GM18511 (cell line): Measurements from ENCODE around the gene FAM234A.

Experiments
- ATAC-seq: cut with Tn5 transposase; IDR thresholded peaks from one replicate; pipeline ENCODE4 v1.9.1; 2021; ENCODE audit warnings: mild to moderate bottlenecking, moderate library complexity; ENCODE audit not compliant: unreplicated experiment

Gene FAM234A

GRCh38 chr16:280552-280951, 45.9 kb downstream of the FAM234A start, which contains the start of gene ARHGDIG:
Gene ARHGDIG, plus strand, starts transcription at chr16:280591. Its CDS starts 90 bp downstream, at chr16:280681.
- ATAC-seq = no peak

- ATAC-seq = no peak
Measured at GRCh38 chr16:280991-281659, 46.5 kb downstream of the FAM234A start.

- ATAC-seq = no peak
Measured at GRCh38 chr16:281660-282255, 47.1 kb downstream of the FAM234A start.

DNA sequence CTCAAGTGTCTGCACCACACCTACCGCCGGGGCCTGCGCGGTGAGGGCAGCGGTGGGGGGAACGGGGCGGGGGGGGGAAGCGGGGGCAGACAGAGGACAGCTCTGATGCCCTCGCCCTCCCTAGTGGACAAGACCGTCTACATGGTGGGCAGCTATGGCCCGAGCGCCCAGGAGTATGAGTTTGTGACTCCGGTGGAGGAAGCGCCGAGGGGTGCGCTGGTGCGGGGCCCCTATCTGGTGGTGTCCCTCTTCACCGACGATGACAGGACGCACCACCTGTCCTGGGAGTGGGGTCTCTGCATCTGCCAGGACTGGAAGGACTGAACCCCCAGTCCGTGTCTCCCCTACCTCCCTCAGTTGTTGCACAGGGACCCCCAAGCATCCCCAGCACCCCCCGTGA, 47.9 kb downstream of the FAM234A start:
- no peak for ATAC-seq

GRCh38 chr16:283033-283805, 48.6 kb downstream of the FAM234A start, which contains the start of gene PDIA2:
Gene PDIA2, plus strand, starts transcription at chr16:283164. Its CDS starts 6 bp downstream, at chr16:283170.
- no peak for ATAC-seq

DNA sequence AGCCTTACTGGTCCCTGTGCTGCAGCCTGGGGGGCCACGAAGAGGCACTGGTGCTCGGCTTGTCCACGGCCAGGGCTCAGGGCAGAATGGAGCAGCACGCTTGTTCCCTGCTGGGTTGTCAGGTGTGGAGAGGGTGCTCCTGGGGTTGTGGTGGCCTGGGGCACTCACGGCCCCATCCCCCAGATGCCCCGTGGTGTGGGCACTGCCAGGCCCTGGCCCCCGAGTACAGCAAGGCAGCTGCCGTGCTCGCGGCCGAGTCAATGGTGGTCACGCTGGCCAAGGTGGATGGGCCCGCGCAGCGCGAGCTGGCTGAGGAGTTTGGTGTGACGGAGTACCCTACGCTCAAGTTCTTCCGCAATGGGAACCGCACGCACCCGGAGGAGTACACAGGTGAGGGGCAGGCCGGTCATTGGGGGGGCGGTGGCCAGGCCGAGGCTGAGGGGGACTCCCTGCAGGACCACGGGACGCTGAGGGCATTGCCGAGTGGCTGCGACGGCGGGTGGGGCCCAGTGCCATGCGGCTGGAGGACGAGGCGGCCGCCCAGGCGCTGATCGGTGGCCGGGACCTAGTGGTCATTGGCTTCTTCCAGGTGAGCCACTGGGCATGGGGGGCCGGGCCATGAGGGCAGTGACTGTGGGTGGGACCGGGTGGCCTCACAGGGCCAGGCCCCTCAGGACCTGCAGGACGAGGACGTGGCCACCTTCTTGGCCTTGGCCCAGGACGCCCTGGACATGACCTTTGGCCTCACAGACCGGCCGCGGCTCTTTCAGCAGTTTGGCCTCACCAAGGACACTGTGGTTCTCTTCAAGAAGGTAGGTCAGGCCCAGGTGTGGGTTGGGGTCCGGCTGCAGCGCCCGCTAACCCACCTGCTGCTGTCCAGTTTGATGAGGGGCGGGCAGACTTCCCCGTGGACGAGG, 49.8 kb downstream of the FAM234A start:
- ATAC-seq = no peak

- ATAC-seq = no peak
Measured at GRCh38 chr16:285146-286055, 50.8 kb downstream of the FAM234A start.

GRCh38 chr16:286491-287297, 52.1 kb downstream of the FAM234A start:
- ATAC-seq = no peak

DNA sequence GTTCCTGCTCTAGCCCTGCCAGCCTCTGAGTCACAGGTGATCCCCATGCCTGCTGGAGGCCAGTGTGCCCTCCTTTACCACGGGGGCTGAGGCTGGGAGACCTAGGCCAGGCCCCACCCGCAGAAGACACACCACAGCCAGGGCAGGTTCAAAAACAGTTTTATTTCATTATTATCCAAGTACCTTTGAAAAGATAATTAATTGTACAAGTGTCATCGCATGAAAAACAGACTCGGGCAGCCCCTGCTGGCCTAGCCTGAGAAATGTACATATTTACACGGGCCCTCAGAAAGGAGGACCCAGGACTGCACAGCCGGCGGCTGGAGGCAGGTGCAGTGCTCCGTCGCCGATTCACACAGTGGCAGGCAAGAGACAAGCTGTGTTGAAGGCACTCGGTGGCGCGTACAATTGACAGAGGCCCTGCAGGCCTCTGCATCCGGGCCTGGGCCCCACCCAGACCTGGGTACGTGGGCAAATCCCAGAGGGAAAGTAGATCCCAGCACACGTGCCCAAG, 52.7 kb downstream of the FAM234A start:
- ATAC-seq = no peak

DNA sequence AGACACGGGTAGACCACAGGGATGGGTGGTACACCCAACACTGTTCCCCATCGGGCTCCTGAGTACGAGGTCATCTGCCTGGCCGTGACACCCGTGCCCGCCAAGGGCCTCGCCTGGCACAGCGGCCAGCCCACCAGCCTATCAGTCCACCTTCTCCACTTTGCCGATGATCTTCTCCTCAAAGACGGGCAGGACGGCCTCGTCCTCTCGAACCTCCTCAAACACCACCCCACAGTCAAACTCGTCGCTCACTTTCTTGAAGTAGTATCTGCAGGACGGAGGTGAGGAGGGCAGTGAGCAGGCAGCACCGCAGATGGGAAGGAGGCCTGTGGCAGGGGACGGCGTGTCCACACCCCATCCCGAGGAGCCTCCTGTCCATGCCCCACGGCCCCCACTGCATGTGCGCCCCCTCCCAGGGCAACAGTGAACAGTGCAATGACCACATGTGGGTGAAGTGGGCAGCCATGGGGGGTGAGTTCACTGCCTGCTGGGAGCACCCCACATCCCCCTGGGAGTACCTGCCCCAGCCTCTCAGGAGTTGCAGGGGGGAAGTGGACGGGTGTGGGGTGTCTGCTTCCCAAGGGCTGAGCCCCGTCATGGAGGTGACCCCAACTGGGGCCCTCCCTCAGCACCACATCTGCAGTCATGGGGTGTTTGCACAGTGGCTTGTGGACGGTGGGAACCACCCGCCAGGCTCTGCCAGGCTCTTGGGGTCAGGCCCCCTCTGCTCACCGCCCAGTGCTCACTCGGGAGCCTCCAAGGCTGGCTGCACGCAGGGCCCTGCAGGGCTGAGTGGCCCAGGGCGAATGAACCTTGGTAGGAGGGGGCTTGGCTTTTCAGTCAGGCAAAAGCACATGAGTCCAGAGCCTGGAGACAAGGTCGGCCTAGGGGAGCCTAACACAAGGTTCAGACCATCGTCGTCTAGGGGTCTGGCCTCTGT, 53.6 kb downstream of the FAM234A start:
- no peak for ATAC-seq

- no peak for ATAC-seq
Measured at GRCh38 chr16:289395-289997, 54.9 kb downstream of the FAM234A start.

- ATAC-seq = no peak
Measured at GRCh38 chr16:290015-290680, 55.5 kb downstream of the FAM234A start.

DNA sequence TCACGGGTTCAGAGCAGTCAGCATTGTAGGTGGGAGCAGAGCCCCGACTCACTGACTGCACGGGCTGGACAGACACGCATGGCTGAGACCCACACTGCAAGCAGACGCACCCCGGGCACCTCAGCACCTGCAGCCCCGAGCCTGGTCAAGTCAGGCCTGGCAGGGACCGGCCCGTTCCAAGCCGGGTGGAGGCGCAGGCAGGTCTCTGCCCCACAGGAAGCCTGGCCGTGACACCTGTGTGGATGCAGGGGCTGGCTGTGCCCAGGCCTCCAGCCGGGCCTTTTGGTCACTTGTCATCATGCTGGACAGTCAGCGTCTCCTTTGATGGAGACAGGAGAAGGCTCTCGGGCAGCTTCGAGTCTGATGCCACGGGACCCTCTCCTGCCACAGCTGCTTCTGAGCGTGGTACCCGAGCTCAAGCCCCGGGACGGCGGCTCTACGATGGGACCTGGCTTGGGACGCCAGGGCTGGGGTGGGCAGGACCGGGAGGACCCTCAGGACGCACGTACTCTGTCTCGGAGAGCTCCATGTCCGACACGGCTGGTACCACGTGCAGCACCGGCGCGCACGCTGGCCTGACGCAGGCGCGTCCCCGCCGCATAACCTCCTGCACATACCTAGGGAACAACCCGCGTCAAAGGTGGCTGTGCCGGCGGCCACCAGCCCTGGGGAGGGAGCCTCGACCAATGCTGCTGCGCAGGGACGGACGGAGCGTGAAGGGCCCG, 56.2 kb downstream of the FAM234A start:
- ATAC-seq = no peak

- no peak for ATAC-seq
Measured at GRCh38 chr16:291539-291938, 56.9 kb downstream of the FAM234A start.

GRCh38 chr16:293043-293775, 58.6 kb downstream of the FAM234A start:
- no peak for ATAC-seq
